Glutamatergic neuron (in vitro differentiated cells): ENCODE data around the gene RIBC2. TPM values are rescaled to one million over a fixed set of nuclear protein-coding genes. Genes with fewer than 3 reads are reported as not detected.

ENCODE experiments used
- DNase-seq: peaks from one replicate; pipeline ENCODE4 v3.0.0; 2022
- H3K27ac Mint-ChIP-seq: one replicate; pipeline ENCODE4 v1.8.0; 2020; ENCODE audit warnings: mild to moderate bottlenecking, mixed read lengths, inconsistent platforms; ENCODE audit not compliant: unreplicated experiment
- H3K27me3 Mint-ChIP-seq: one replicate; pipeline ENCODE4 v1.8.0; 2020; ENCODE audit warnings: mild to moderate bottlenecking, moderate library complexity, mixed read lengths, inconsistent platforms; ENCODE audit not compliant: unreplicated experiment
- H3K36me3 Mint-ChIP-seq: one replicate; pipeline ENCODE4 v1.8.0; 2020; ENCODE audit warnings: mild to moderate bottlenecking, mixed read lengths, inconsistent platforms; ENCODE audit not compliant: unreplicated experiment
- H3K4me1 Mint-ChIP-seq: one replicate; pipeline ENCODE4 v1.8.0; 2020; ENCODE audit warnings: mild to moderate bottlenecking, low read depth, mixed read lengths, inconsistent platforms; ENCODE audit not compliant: unreplicated experiment
- H3K4me3 Mint-ChIP-seq: one replicate; pipeline ENCODE4 v1.8.0; 2020; ENCODE audit warnings: mild to moderate bottlenecking, mixed read lengths, inconsistent platforms; ENCODE audit not compliant: unreplicated experiment
- H3K9me3 Mint-ChIP-seq: one replicate; pipeline ENCODE4 v1.8.0; 2020; ENCODE audit warnings: mild to moderate bottlenecking, moderate library complexity, mixed read lengths, inconsistent platforms; ENCODE audit not compliant: unreplicated experiment
- CTCF ChIP-seq: fragments of 200-600 bp; sonication (generic); IDR thresholded peaks from one replicate; pipeline ENCODE4 v1.5.0; 2021; ENCODE audit not compliant: partially characterized antibody, unreplicated experiment
- total RNA-seq: library from RNA; stranded (reverse); fragmentation: NEBNext Ultra II Directional; extraction: Animal tissue kit (Norgen Biotek cat#: 25700); gene quantifications from one replicate; pipeline ENCODE4 v1.2.1, GENCODE V29; 2021; ENCODE audit not compliant: unreplicated experiment

The RIBC2 gene
- total RNA-seq, 1 donor from 2014 or later: 0.71 TPM

DNA sequence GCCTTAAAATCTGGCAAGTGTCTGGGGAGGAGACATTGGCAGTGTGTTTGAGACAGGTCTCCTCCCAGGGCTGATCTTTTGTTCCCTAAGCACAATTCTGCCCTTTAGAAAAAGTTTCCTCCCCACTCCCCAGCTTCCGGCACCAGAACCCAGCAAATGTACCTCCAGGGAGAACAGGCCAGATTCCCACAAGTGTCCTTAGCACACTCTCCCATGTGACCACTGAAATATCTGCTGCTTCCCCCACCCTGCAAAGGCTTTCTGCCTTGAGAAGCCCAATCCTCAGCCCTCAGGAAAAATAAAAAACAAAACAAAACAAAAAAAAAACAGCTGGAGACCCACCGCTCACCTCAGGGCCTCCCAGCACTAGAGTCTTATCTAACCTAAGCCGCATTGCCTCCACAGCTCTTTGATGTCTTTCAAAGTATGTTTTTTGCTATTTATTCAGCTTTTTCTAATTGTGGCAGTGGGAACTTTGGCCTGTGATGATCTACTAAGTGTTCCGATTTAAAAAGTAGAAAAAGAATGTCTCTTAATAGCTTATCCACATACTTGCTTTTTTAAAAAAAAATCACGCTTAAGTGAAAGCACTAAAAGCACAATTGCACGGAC is 60.2 kb downstream of the RIBC2 start:
- no peak overlapping the region for H3K27ac Mint-ChIP-seq
- no peaks in the 10 kb centered on the region for H3K9me3 Mint-ChIP-seq
- no peak for TF ChIP-seq CTCF
- peaks cover 3% of the 10 kb centered on the region for H3K27me3 Mint-ChIP-seq
- H3K4me3 Mint-ChIP-seq: no peak overlapping the region
- no peaks in the 10 kb centered on the region for H3K36me3 Mint-ChIP-seq
- no peak for DNase-seq
- peaks cover 5% of the 10 kb centered on the region for H3K4me1 Mint-ChIP-seq

DNA sequence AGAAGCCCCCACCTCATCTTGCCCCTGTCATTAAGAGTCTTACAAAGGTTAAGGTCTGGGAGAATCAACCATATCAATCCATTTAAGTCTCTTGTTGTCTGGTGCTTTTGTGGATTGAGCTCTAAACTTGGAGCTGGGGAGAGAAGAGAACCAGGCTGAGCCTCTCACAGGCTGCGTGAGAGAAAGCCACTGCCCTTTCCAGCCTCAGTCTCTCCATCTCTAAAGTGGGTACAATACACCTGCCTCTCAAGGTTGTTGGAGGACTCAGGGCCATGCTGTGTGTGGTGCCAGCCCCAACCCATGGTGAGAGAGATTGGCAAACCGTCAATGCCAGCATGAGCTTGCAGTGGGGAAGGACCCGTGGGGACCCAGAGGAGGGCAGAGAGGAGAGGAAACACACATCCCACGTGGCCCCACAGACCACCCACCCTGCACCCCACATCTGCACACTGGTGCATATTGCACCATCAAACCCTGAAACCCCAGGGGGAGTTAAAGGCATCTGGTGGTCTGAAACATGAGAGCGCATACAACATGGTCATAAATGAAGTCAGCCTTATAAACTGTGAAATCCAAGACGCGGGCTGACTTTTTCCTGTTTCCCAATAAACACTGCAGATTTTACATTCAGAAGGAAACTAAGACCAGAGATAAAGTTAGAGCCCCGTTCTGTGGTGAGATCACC is 61.7 kb downstream of the RIBC2 start:
- Mint-ChIP-seq H3K4me1 (peaks cover 2% of the 10 kb centered on the region), H3K36me3 (no peaks in the 10 kb centered on the region), H3K9me3 (no peaks in the 10 kb centered on the region), H3K27me3 (peaks cover 3% of the 10 kb centered on the region), H3K4me3 (no peak overlapping the region), H3K27ac (peak overlapping the region; percentile 36)
- no peak for DNase-seq
- no peak for TF ChIP-seq CTCF

- Mint-ChIP-seq H3K4me3 (no peak overlapping the region), H3K27ac (peak overlapping the region; percentile 36), H3K9me3 (no peaks in the 10 kb centered on the region), H3K4me1 (peaks cover 2% of the 10 kb centered on the region), H3K27me3 (peaks cover 3% of the 10 kb centered on the region), H3K36me3 (no peaks in the 10 kb centered on the region)
- TF ChIP-seq CTCF: no peak
- no peak for DNase-seq
Measured at GRCh38 chr22:45475851-45476514, 62.5 kb downstream of the RIBC2 start.

DNA sequence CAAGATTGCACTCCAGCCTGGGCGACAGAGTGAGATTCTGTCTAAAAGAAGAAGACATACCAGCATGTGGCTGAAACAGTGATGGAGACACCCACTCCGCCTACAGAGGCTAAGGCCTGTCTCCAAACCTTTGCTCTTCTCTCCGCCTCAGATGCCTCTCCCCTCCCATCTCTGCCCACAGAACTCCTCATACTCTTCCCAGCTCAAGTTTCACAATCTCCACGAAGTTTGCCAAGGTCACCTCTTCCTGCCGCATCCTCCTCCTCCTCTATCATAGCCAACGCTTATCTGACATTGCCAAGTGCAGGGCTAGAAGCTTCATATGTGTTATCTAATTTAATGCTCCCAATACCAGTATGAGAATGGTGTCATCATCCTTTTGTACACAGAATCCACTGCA is 63.3 kb downstream of the RIBC2 start:
- Mint-ChIP-seq H3K4me3 (no peak overlapping the region), H3K27ac (no peak overlapping the region), H3K36me3 (no peaks in the 10 kb centered on the region), H3K27me3 (peaks cover 3% of the 10 kb centered on the region), H3K9me3 (no peaks in the 10 kb centered on the region), H3K4me1 (no peaks in the 10 kb centered on the region)
- no peak for DNase-seq
- TF ChIP-seq CTCF: no peak
